GM19467 (cell line): Measurements from ENCODE around the gene HOXA7.

ENCODE experiments used
- ATAC-seq: cut with Tn5 transposase; IDR thresholded peaks from one replicate; pipeline ENCODE4 v1.9.1; 2021; ENCODE audit warnings: mild to moderate bottlenecking, moderate library complexity; ENCODE audit not compliant: unreplicated experiment

HOXA7 gene

DNA sequence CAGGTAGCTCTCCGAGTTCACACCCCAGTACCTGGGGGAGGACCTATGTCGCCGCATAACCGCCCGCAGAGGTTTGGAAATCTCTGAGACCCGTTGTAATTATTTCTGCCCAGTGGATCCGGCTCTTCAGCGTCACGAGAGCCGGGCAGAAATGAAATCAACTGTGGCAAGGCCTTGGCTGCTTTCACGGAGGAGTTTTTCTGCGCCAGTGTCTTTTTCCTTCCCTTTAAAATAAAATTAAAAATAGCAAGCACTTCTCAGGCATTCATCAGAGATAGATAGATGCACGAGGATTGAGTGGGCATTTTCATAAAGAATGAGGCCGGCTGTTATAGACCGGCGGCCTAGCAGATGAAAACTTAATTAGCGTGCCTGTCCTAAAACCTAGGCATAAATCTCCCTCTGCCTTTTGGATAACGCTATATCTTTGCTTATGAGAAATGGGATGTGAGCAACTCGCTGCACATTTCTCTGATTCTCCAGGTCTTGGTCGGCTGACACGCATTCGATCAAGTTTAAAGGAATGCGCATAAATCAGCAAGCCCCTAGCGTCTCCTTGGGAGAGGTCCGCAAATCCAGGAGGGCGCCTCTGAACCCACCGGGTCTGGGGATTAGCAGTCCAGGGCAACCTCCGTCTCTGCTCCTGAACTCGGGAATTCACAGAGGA is 37.0 kb upstream of the HOXA7 start:
- ATAC-seq = no peak

DNA sequence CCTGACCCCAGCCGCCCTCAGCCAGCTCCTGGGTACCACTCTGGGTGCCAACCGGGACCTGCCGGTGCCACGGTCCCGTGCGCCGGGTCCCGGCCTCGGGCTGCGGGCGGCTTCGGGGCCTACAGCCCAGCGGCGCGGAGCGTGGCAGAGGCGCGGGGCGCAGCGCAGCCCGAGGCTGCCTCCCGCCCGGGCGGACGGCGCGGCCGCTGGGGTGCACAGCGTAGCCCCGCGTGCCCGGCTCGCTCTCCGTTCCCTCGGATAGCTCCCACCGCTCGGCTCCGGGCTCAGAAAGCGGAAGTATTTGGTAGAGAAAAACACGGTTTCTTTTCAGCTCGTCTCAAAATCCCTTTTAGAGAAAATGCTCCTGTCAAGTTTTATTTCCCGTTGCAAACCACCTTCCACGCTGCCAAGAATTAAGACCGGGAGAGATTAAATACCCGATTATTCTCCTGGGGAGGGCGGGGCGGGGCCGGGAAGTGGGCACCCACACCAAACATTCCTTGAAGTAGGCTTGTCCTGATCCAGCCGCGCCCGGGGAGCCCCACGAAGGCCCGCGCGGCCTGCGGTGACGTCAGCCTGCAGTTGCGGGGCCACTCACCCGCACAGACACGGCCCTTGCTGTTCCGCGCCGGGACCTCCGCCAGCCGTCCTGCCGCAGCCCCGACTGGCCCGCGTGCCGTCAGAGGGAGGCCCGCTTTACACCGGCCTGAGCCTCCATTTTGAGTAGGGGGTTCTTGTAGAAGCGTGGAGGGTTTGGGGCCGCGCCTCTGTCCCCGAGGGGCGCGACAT is 36.3 kb upstream of the HOXA7 start:
- ATAC-seq = no peak

DNA sequence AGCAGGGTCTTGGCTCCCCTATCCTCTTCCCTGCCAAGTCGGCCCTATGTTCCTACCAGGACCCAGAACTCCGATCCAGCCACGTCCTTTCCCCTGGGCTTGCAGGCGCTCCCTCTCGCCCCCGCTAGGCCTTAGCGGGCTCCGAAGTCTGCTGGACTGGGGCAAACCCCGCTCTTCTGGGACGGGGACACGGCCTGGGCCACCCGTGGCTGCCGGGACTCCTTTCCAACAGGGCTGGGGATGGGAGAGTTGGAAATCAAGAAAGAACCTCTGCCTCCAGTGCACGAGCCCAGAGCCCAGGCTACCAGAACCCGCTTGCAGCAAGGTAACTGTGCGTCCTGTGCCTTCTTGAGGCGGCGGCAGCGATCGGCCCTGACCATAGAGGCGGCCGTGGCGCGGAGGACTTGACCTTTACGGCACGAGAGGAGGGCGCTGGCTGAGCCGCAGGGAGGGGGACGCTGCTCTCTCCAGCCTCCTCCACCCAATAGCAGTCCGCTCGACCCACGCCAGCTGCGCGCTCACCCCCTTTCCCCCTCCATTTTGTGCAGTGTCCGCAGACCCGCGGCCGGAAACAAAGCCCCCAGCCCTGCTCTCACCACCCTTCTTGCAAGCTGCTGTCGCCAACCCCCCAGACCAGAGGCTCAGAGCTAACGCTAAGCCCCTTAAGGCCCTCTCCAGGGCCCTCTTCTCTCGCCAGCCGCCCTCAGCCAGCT is 35.5 kb upstream of the HOXA7 start:
- ATAC-seq = no peak

DNA sequence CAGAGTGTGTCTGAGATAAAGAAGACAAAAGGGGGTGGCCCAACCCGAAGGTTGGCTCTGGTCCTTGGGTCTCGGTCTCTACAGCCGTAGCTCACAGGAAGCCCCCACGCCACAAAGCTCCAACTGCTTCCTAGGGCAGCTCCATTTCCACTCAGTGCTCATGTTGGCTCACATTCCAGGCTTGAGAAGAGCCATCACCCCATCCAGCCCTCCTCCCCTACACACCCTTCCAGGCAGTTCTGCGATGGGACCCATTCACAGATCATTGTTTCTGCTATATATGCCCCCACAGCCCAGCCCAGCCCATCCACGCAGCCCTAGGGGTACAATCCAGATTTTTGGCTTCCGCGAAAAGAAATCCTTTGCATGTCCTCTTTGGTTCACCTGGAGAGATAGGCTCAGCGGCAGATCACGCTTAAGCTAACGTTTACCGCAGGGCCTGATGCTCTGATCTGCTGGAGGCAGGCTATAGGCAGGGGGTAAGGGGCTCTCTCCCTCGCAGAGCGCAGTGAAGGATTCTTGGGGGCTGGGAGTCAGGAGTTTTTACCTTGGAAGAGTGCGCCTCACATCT is 34.8 kb upstream of the HOXA7 start:
- no peak for ATAC-seq

DNA sequence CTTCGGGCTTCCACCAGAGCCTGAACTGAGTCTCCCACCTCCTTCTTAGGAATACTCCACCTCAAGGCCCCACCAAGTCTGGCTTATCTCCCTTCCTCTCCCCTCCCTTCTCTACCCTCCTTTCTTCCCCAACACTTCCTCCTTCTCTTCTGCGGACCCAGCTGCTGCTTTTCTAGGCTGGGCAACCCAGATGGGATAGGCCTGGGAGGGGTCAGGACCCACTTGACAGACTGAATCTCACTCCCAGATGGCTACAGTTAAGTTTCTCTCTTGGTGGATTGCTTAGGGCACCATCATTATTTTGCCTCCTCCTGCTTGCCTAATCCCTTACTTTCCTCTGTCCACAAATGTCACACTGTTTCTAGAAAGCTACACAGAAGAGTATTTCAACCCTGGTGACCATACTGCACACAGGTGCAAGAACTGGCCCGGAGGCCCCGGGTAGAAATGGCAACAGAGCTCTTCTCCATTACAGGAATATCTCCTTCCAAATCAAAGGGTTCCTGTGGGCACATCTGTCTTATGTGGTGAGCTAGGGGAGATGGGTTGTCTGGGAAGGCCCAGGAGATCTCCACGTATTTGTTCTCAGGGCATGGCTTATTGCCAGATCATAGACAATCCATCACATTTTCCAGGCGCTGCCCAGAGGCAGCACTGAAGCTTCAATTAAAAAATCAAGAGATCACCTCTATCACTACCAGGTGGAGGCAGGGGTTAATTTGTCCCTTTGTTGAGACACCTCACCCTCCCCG is 33.7 kb upstream of the HOXA7 start:
- ATAC-seq = no peak

DNA sequence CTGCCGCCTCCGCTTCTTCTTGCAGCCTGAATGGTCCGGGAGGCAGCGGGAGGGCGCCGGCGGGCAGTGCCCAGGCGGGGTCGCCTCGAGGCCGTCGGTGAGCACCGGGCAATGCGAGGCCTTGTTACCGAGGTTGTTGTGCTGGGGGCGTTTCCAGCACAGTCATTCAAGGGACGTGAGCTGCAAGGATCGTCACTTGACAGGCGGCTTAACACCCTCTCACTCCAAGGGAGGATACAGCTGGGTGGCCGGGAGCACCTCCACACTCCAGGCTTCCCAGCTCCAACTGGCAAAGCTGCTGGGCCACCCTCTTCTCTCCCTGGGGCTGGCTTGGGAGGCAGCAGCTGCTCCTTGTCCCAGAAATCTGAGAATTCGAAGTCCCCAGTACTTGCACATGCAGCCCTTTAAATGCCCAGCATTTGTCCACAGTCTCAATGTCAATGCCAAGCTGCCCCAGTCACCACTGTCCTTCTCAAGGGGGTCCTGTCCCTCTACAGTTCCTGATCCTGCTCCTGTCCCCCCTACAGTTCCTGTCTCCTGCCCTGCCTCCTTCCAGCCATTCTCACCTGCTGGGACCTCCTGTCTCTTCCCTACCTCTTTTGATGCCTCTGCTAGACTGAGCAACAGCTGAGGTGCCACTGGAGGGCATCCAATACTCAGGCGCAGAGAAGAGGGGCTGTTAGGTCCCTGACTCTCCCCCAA is 33.0 kb upstream of the HOXA7 start:
- ATAC-seq = no peak

DNA sequence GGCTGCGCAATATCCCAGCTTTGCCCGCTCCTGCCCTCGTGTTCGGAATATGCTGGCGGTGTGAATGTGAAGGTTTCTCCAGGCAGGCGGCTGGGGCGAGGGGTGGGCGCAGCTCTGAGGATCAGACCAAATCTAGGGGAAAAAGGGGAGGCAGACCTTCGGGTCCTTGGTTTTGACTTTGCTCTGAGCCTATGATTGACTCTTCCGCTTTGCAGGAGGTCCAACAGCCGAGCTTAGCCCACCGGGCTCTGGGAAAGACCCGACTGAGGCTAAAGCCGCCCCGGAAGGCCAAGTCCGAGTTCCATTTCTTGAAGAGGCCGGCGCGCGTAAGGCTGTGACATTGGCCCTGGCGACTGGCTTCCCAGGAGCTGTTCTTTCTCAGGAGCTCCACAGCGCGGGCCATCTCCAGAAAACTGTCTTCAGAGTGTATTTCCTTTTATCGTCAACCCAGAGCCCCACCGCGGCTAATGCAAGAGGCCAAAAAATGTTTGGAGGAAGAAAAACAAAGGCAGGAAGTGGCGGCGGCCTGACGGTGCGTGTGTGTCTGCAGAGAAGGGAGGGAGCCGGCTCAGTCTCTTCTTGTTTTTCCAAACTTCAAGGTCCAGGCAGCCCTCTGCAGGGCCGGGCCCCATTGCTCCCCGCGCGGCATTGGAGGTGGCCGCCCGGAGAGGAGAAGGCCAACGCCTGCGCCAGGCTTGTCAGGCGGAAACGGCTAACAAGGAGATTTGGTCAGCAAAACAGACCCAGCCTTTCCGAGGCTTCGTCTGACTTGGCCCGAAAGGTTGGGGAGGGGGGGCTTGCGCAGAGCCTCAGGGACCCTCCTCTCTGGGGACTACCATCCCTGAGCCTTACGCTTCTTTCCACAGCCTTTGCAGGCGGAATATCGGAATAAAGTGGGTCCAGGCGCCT is 32.2 kb upstream of the HOXA7 start:
- no peak for ATAC-seq

DNA sequence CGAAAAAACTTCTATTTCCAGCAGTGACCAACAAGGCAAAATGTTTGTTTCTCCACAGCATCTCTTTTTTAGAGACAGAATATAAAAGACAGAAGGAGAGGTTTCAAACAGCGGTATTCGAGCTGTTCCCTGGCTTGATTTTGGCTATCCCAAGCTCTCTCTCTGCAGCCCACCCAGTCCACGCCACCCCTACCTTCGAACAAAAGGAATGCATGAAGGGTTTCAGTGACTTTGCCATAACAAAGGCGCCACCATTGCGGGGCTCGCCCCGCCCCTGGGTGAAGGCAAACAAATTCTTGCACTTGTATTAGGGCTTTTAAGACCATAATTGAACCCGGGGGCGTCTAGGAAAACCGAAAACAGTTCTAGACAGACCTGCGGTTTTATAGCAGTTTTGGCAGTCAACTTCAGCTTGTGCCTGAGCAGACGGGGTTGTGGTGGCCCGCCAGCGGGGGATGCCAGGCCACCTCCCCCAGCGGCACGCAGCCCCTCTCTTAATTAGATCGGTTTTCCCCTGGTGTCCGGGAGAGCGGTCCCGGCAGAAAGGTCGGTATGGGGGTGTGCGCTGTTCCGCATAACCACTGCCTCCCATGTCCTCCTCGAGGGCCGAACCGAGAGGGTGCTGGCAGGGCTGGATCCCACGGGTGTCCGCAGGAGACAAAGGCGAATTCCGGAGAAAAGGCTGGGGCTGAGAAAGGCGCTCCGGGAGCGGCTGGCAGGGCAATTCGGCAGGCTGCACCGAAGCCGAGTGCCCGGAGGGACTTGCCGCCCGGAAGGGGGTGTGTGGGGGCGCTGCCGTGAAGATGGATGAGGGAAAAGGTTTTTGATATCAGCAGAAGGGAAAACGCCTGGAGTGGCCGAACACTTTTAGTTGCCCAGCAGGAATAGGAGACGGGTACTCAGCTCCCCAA is 31.3 kb upstream of the HOXA7 start:
- no peak for ATAC-seq

DNA sequence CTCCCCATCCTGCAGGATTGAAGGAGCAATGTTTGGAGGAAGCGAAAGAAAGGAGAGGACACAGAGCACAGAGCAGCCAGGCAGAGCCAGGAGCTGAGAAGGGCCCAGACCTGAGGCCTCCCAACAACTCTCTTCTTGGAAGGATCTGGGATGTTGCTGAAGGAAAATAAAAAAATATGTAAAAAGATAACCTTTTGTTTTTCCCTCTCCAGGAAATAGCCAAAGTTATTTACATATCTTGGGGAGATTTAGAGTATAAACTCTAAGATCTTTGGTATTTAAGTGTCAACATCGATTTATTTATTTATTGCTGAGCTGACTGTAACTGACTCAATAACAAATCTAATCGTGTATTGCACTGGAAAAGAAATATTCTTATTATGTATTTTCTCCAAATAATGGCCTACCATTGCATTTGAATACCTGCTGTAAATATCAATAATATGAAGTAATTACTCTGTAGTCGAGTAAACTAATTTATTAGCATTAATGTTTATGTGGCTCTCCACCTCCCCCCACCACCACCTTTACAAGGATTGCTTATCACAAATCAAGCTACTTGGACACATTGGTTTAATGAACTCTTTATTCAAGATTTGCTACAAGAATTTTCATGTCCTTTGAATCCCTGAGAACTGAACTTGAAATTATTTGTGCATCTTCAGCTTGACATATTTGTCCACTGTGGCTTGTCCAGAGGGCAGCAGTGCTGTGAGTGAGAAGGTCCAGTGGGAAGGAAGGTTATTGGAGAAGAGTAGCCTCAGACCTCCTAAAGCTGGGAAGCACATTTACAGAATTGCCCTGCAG is 30.4 kb upstream of the HOXA7 start:
- no peak for ATAC-seq

DNA sequence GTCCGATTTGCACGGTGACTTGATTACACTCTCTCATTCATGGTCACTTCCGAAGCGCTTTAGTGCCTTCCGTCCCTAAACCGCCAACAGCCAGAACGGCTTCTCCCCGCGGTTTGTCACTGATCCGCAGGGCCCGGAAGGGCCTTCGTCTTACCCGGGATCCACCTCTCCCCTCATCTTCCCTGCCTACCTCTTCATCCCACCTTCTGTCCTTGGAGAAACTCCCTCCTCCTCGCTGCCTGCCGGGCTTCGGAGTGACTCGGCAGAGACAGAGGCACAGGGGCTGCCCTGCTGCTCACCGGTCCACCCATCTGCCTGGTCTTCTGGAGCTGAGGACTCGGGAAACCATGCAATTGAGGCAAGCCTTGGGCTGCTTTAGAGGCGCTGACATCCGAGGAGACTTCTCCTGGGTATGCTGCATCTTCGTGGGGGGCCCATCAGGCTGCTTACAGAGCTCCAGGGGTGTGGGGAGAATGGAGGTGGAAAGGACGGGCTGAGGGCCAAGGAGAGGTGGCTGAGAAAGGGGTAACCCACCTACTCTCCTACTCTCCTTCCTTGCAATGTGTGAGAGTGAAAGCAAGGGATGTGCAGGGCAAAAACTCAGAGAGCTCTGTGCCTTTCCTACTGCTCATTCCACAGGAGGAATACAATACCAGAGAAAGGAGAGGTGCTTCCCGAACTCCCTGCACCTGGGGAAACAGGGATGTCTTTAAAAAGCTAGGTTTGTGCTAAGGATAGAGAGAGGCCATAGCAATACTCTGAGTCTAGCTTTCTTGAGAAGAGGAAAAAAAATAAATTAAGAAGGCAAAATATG is 29.6 kb upstream of the HOXA7 start:
- no peak for ATAC-seq

DNA sequence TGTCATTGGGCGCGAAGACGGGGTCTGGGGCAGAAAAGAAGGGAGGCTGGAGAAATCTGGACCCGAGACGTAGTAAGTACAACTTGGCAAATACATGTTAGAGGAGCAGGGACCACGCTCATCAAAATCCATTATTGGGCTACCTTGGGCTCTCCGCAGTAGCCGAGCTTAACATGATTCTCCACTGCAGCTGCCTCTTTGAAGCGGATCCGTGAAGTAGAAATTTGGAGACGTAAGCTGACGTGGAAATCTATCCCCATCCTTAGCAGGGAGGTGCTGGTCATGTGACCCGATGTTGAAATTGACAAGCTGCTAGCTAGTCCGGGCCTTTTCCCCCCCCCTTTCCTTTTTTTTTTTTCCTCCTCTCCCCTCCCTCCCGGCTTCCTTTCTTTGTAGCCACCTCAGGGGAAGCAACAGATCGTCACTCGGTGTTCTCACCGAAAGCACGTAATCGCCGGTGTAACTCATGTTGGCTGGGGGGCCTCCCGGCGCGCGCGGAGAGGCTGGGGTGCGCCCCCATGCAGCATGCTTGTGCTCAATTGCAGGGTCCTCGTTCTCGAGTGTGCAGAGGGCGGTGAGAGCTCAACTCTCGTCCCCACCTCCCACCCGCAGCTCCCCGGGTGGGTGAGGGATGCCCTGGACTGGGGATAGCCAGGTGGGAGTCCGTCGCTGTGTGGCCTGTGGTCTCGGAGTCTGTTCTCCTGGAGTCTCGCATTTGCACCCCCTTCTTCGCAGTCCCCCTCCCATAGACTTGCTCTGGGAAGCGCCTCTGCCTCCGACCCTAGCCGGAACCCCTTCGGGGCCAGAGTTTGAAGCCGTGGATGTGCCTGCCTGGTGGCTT is 28.8 kb upstream of the HOXA7 start, which contains the start of gene HOXA11:
TSS of gene HOXA11 (minus strand) at position 220 of the 841 bp plus-strand sequence. CDS start at position 132, 88 bp downstream.
- ATAC-seq = no peak

DNA sequence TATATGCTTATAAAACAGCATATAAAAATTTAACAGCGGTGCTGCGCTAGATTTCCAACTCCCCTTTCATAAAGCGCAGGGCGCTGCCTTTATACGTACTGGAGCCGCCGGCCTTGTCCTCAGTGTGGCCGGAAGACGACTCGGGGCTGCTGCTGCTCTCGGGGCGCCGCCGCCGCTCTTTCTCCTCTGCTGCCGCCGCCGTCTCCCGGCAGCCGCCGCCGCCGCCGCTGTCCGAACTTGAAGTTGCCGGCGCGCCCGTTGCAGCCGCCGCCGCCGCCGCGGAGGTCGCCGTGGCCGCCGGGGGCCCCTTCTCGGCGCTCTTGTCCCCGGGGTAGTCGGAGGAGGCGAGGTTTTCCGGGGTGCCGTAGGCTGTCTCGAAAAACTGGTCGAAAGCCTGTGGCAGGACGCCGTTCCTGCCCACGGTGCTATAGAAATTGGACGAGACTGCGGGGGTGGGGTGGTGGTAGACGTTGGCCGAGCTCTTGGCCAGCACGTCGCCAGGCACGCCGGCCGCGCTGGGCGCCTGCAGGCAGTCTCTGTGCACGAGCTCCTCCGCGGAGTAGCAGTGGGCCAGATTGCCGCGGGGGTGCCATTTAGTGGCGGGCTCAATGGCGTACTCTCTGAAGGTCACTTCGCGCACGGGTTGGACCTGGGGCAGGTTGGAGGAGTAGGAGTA is 28.0 kb upstream of the HOXA7 start:
- ATAC-seq = no peak

DNA sequence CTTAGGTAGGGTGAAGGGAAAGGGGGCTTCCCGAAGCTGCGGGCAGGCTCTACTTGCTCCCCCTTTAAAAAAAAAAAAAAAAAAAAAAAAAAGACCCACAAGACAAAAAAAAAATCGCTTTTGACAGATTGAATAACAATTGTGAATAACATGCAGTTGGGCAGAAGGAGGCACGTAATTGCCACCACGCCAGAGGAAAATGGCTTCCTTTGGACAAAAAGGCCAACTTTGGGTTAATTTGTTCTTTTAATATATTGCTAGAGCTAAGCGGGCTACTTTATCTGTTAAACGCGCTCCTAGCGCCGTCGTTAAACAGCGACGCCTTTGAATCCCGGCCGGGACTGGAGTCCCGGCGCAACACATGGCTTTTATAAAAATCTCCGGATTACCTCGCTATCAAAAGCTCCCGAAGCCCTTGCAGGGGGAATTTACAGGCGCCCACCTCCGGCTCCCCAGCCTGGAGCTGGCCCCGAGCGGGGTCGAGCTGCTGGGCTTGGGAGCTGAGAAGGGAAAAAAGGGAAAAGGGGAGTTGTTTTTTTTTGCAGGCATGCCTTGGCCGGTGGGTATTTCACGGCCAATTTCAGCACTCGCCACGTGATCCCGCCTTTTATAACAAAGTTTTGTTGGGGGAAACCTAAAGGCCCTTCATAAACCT is 27.3 kb upstream of the HOXA7 start:
- ATAC-seq = no peak

DNA sequence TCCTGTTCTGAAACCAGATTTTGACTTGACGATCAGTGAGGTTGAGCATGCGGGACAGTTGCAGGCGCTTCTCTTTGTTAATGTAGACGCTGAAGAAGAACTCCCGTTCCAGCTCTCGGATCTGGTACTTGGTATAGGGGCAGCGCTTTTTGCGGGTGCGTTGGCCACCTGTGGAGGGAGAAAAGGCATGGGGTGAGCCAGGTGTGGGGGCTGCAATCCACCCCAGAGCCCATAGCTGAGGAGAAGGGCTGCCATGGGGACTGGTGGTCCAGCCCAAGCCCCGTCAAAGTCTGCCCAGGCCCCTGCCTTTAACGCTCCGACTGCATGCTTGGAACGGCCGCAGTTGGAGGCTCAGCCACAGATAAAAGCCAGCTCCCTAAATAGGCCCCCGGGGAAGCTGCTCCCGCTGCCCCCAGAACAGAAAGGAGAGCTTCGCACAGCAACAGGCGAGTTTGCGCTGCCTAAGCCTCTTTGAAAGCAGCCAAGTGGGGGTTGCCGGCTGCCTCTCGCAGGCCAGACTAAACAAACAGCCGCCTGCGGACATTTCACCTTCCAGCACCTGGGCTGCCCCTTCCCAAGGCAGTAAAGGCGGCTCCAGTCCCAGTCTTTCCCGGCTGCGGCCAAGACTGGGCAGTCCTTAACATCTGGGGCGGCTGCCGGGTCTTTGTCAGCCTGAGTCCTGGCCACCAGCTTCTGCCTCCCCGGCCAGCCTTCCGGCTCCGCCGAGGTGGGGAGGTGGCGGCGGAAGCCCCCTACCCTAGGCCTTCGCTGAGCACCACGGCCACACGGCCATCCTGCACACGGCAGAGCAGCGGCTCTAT is 26.6 kb upstream of the HOXA7 start:
- no peak for ATAC-seq
